Coronary artery (tissue), 2 donors: Measurements from ENCODE around the gene TMEM97.
A peak's percentile ranks its signal among the peaks of the same experiment; 100 is the strongest.

ENCODE experiments used
- DNase-seq: peaks from one replicate; pipeline ENCODE4 v3.0.0-alpha.2; 2017; ENCODE audit warnings: low spot score
- H3K27ac ChIP-seq, 2 donors: fragments of 200-600 bp; sonication (generic); one replicate each; pipeline ENCODE4 v1.5.1; 2016 to 2019
- H3K4me3 ChIP-seq: fragments of 200-600 bp; sonication (generic); 2 replicates; pipeline ENCODE4 v1.5.1; 2016; ENCODE audit warnings: mild to moderate bottlenecking, moderate library complexity
- CTCF ChIP-seq: fragments of 200-600 bp; sonication (generic); IDR thresholded peaks from one replicate; pipeline ENCODE4 v1.5.1; 2019; ENCODE audit warnings: antibody characterized with exemption

Gene TMEM97

GRCh38 chr17:28357061-28357900 lies 38.3 kb downstream of the TMEM97 start, which contains the start of gene POLDIP2:
TSS of gene POLDIP2 (minus strand) at chr17:28357527. CDS start at chr17:28357448, 79 bp downstream.
- H3K27ac ChIP-seq: peak within 1 kb of the TSS; percentile 63 to 92
- TF ChIP-seq CTCF: no peak

GRCh38 chr17:28357901-28358197 lies 38.8 kb downstream of the TMEM97 start:
- Histone ChIP-seq H3K27ac (peak overlapping the region; percentile 63 to 92), H3K4me3 (peak overlapping the region; percentile 89)
- no peak for DNase-seq
- TF ChIP-seq CTCF: no peak

More at GRCh38 chr17:28357061-28357900, 38.3 kb downstream of the TMEM97 start, which contains the start of gene POLDIP2:
- peak within 1 kb of the TSS; percentile 89 for H3K4me3 ChIP-seq
- DNase-seq: peak; percentile 96

- H3K4me3 ChIP-seq: no peak overlapping the region
- no peak overlapping the region for H3K27ac ChIP-seq
- no peak for DNase-seq
- TF ChIP-seq CTCF: no peak
Measured at GRCh38 chr17:28363186-28363585, 44.2 kb downstream of the TMEM97 start.

GRCh38 chr17:28363776-28364650 lies 45.0 kb downstream of the TMEM97 start:
- Histone ChIP-seq H3K4me3 (no peak overlapping the region), H3K27ac (no peak overlapping the region)
- no peak for DNase-seq
- no peak for TF ChIP-seq CTCF

GRCh38 chr17:28364665-28365363 lies 45.8 kb downstream of the TMEM97 start, which contains the start of gene SEBOX:
TSS of gene SEBOX (minus strand) at chr17:28365199. CDS start at chr17:28365151, 48 bp downstream.
- no peak for DNase-seq
- TF ChIP-seq CTCF: no peak
- H3K4me3 ChIP-seq: no peak within 1 kb of the TSS
- no peak within 1 kb of the TSS for H3K27ac ChIP-seq

- no peak for TF ChIP-seq CTCF
- no peak for DNase-seq
- Histone ChIP-seq H3K4me3 (no peak overlapping the region), H3K27ac (no peak overlapping the region)
Measured at GRCh38 chr17:28365487-28365886, 46.5 kb downstream of the TMEM97 start.
